H9 (cell line): ENCODE data around the gene ASPRV1. TPM values are rescaled to one million over a fixed set of nuclear protein-coding genes. Genes with fewer than 3 reads are reported as not detected.

Experiments used
- DNase-seq: peaks from one replicate; pipeline ENCODE4 v3.0.0-alpha.2; 2017
- H2AFZ ChIP-seq: one replicate; pipeline ENCODE4 v1.6.1; 2013; ENCODE audit warnings: mild to moderate bottlenecking, low read length, control low read depth, moderate library complexity
- H2AK5ac ChIP-seq: 2 replicates; pipeline ENCODE4 v1.6.1; 2013; ENCODE audit warnings: low read length, control low read depth, mixed read lengths; ENCODE audit not compliant: insufficient read length
- H2BK120ac ChIP-seq: one replicate; pipeline ENCODE4 v1.6.1; 2013; ENCODE audit warnings: low read depth, mild to moderate bottlenecking, low read length, control low read depth, inconsistent platforms; ENCODE audit not compliant: poor library complexity, severe bottlenecking
- H2BK12ac ChIP-seq: 2 replicates; pipeline ENCODE4 v1.6.1; 2013; ENCODE audit warnings: low read length, control low read depth, mixed read lengths, low read depth; ENCODE audit not compliant: insufficient read length
- H2BK15ac ChIP-seq: 2 replicates; pipeline ENCODE4 v1.6.1; 2013; ENCODE audit warnings: low read depth, low read length, control low read depth
- H2BK20ac ChIP-seq: one replicate; pipeline ENCODE4 v1.6.1; 2013; ENCODE audit warnings: low read depth, mild to moderate bottlenecking, low read length, control low read depth, inconsistent platforms; ENCODE audit not compliant: poor library complexity, severe bottlenecking
- H2BK5ac ChIP-seq: 2 replicates; pipeline ENCODE4 v1.6.1; 2013; ENCODE audit warnings: low read length, control low read depth, mixed read lengths; ENCODE audit not compliant: insufficient read length
- H3K14ac ChIP-seq: 2 replicates; pipeline ENCODE4 v1.6.1; 2013; ENCODE audit warnings: low read length, control low read depth; ENCODE audit not compliant: insufficient read depth
- H3K18ac ChIP-seq: 2 replicates; pipeline ENCODE4 v1.6.1; 2013; ENCODE audit warnings: low read depth, mild to moderate bottlenecking, mixed read lengths, low read length, control low read depth; ENCODE audit not compliant: insufficient read length
- H3K23ac ChIP-seq: 2 replicates; pipeline ENCODE4 v1.6.1; 2013; ENCODE audit warnings: low read length, control low read depth, mixed read lengths, low read depth; ENCODE audit not compliant: insufficient read length
- H3K23me2 ChIP-seq: 2 replicates; pipeline ENCODE4 v1.6.1; 2013; ENCODE audit warnings: low read depth, mild to moderate bottlenecking, mixed read lengths, low read length, control low read depth; ENCODE audit not compliant: insufficient read length, poor library complexity, severe bottlenecking
- H3K27ac ChIP-seq: 2 replicates; pipeline ENCODE4 v1.5.1; 2013; ENCODE audit warnings: low read length, control low read depth, mixed read lengths, low read depth; ENCODE audit not compliant: insufficient read length
- H3K27me3 ChIP-seq: 2 replicates; pipeline ENCODE4 v1.6.1; 2013; ENCODE audit warnings: low read length, control low read depth, inconsistent platforms; ENCODE audit not compliant: insufficient read depth
- H3K4ac ChIP-seq: 2 replicates; pipeline ENCODE4 v1.6.1; 2013; ENCODE audit warnings: low read depth, mild to moderate bottlenecking, control low read depth, inconsistent platforms, low read length, moderate library complexity
- H3K4me1 ChIP-seq: 2 replicates; pipeline ENCODE4 v1.6.1; 2013; ENCODE audit warnings: low read length, control low read depth, inconsistent platforms; ENCODE audit not compliant: insufficient read depth
- H3K4me2 ChIP-seq: 2 replicates; pipeline ENCODE4 v1.6.1; 2013; ENCODE audit warnings: low read length, control low read depth, mixed read lengths; ENCODE audit not compliant: insufficient read length, insufficient read depth
- H3K56ac ChIP-seq: 2 replicates; pipeline ENCODE4 v1.6.1; 2013; ENCODE audit warnings: low read depth, mild to moderate bottlenecking, mixed read lengths, low read length, control low read depth; ENCODE audit not compliant: insufficient read length
- H3K79me1 ChIP-seq: 2 replicates; pipeline ENCODE4 v1.6.1; 2013; ENCODE audit warnings: low read depth, mild to moderate bottlenecking, moderate library complexity, low read length, control low read depth, inconsistent platforms; ENCODE audit not compliant: insufficient read depth, poor library complexity, severe bottlenecking
- H3K79me2 ChIP-seq: 2 replicates; pipeline ENCODE4 v1.6.1; 2013; ENCODE audit warnings: low read length, control low read depth, inconsistent platforms; ENCODE audit not compliant: insufficient read depth
- H3K9ac ChIP-seq: 2 replicates; pipeline ENCODE4 v1.6.1; 2013; ENCODE audit warnings: low read length, control low read depth, mixed read lengths; ENCODE audit not compliant: insufficient read length; ENCODE audit errors: extremely low read depth
- H3K9me3 ChIP-seq: one replicate; pipeline ENCODE4 v1.6.1; 2013; ENCODE audit warnings: low read depth, low read length, inconsistent platforms; ENCODE audit not compliant: control insufficient read depth
- H3T11ph ChIP-seq: one replicate; pipeline ENCODE4 v1.6.1; 2013; ENCODE audit warnings: mild to moderate bottlenecking, low read length, control low read depth, inconsistent platforms
- H4K20me1 ChIP-seq: one replicate; pipeline ENCODE4 v1.6.1; 2013; ENCODE audit not compliant: control insufficient read depth, insufficient read length, insufficient read depth
- H4K5ac ChIP-seq: 2 replicates; pipeline ENCODE4 v1.6.1; 2013; ENCODE audit warnings: low read depth, mild to moderate bottlenecking, mixed read lengths, low read length, control low read depth; ENCODE audit not compliant: insufficient read length
- H4K8ac ChIP-seq: replicated peaks from 2 replicates; pipeline ENCODE4 v1.6.1; 2013; ENCODE audit warnings: low read length, control low read depth, mixed read lengths, low read depth; ENCODE audit not compliant: insufficient read length
- H4K91ac ChIP-seq: 2 replicates; pipeline ENCODE4 v1.6.1; 2013; ENCODE audit warnings: low read depth, mild to moderate bottlenecking, moderate library complexity, mixed read lengths, low read length, control low read depth; ENCODE audit not compliant: insufficient read length
- H3K27ac Mint-ChIP-seq, 3 experiments: 2 replicates in 2 of 3; 3 replicates in 1 of 3; pipeline ENCODE4 v1.8.0; 2020 to 2021; ENCODE audit warnings: mixed read lengths in 3 of 3, mild to moderate bottlenecking in 1 of 3, moderate library complexity in 1 of 3
- H3K27me3 Mint-ChIP-seq: 2 replicates; pipeline ENCODE4 v1.8.0; 2021; ENCODE audit warnings: low read depth, mild to moderate bottlenecking, moderate library complexity, mixed read lengths
- H3K36me3 Mint-ChIP-seq, 3 experiments: 2 replicates in 2 of 3; 3 replicates in 1 of 3; pipeline ENCODE4 v1.8.0; 2020 to 2021; ENCODE audit warnings: low read depth in 3 of 3, mixed read lengths in 3 of 3; ENCODE audit not compliant: insufficient read depth in 1 of 3
- H3K4me1 Mint-ChIP-seq, 2 experiments: 2 replicates each; pipeline ENCODE4 v1.8.0; 2020; ENCODE audit warnings: mixed read lengths in 2 of 2
- H3K4me3 Mint-ChIP-seq, 2 experiments: 2 replicates in 1 of 2; 3 replicates in 1 of 2; pipeline ENCODE4 v1.8.0; 2020 to 2021; ENCODE audit warnings: mild to moderate bottlenecking in 2 of 2, mixed read lengths in 2 of 2, moderate library complexity in 1 of 2
- H3K9me3 Mint-ChIP-seq, 2 experiments: 2 replicates in 1 of 2; 3 replicates in 1 of 2; pipeline ENCODE4 v1.8.0; 2020; ENCODE audit warnings: mild to moderate bottlenecking in 2 of 2, mixed read lengths in 2 of 2, moderate library complexity in 1 of 2
- CTCF ChIP-seq: fragments of 200-600 bp; sonication (generic); conservative IDR thresholded peaks from 3 replicates; pipeline ENCODE4 v1.8.0; 2021; ENCODE audit warnings: antibody characterized with exemption, mild to moderate bottlenecking
- WGBS: extraction: QIAGEN DNeasy Blood & Tissue Kit; methylation state at CpG from one replicate; pipeline ENCODE4 v1.1.7; 2013; ENCODE audit warnings: missing lambda C conversion rate, low lambda C conversion rate, mixed read lengths; ENCODE audit not compliant: insufficient read length; ENCODE audit errors: extremely low coverage; 5-methylcytosine and 5-hydroxymethylcytosine counted together
- total RNA-seq: library from RNA; stranded (reverse); gene quantifications from 2 replicates; pipeline ENCODE4 v1.2.1, GENCODE V29; 2021

Gene ASPRV1
- total RNA-seq, 1 experiment from 2014 or later = 0.57 TPM

GRCh38 chr2:69966496-69966895 lies 5.1 kb upstream of the ASPRV1 start:
- Mint-ChIP-seq H3K4me1 (peaks cover 16 to 18% of the 10 kb centered on the region in 2 experiments), H3K27me3 (peaks cover 3% of the 10 kb centered on the region), H3K27ac (no peak overlapping the region), H3K9me3 (no peaks in the 10 kb centered on the region), H3K36me3 (no peaks in the 10 kb centered on the region), H3K4me3 (no peak overlapping the region)
- Histone ChIP-seq H3K9ac (no peak overlapping the region), H4K8ac (no peak overlapping the region), H3K4me2 (no peak overlapping the region), H2BK12ac (no peak overlapping the region), H3K9me3 (no peaks in the 10 kb centered on the region), H2BK5ac (no peak overlapping the region), H3K23me2 (no peaks in the 10 kb centered on the region), H2BK120ac (no peak overlapping the region), H3K23ac (no peak overlapping the region), H4K91ac (no peak overlapping the region), H2BK20ac (no peak overlapping the region), H3K79me1 (no peaks in the 10 kb centered on the region), H4K5ac (no peak overlapping the region), H3K4ac (no peak overlapping the region), H3K18ac (no peak overlapping the region), H2BK15ac (no peak overlapping the region), H3K27me3 (no peaks in the 10 kb centered on the region; the same call in 1 of the 2 replicates), H3T11ph (no peak overlapping the region), H3K56ac (no peak overlapping the region), H3K4me1 (no peaks in the 10 kb centered on the region; the same call in 1 of the 2 replicates), H3K27ac (no peak overlapping the region), H2AFZ (no peak overlapping the region), H4K20me1 (no peaks in the 10 kb centered on the region), H3K79me2 (no peaks in the 10 kb centered on the region), H3K14ac (no peak overlapping the region), H2AK5ac (no peak overlapping the region)
- no peak for TF ChIP-seq CTCF
- no CpG with 5 or more reads among the region's 2 CpGs for WGBS
- DNase-seq = no peak
